DOHH2 (cell line): ENCODE data around the gene DKKL1.

Source experiments
- H3F3A ChIP-seq: fragments of 200-600 bp; sonication (generic), shearing (Covaris generic); 2 replicates; pipeline ENCODE4 v1.6.0; 2016; ENCODE audit warnings: antibody characterized with exemption, mild to moderate bottlenecking; ENCODE audit not compliant: control insufficient read depth, insufficient read depth
- H3K27ac ChIP-seq: fragments of 200-600 bp; sonication (generic); 2 replicates; pipeline ENCODE4 v1.5.1; 2014; ENCODE audit warnings: low read depth, mild to moderate bottlenecking, low read length, moderate library complexity
- H3K27me3 ChIP-seq: fragments of 200-600 bp; sonication (generic); 2 replicates; pipeline ENCODE4 v1.6.1; 2014; ENCODE audit warnings: mild to moderate bottlenecking, low read length, mixed read lengths; ENCODE audit not compliant: control insufficient read depth
- H3K36me3 ChIP-seq: fragments of 200-600 bp; sonication (generic); 2 replicates; pipeline ENCODE4 v1.6.1; 2014; ENCODE audit warnings: mild to moderate bottlenecking, low read length, moderate library complexity, mixed read lengths; ENCODE audit not compliant: control insufficient read depth
- H3K4me1 ChIP-seq: fragments of 200-600 bp; sonication (generic); 2 replicates; pipeline ENCODE4 v1.6.1; 2014; ENCODE audit warnings: mild to moderate bottlenecking, low read length, mixed read lengths; ENCODE audit not compliant: control insufficient read depth
- H3K4me2 ChIP-seq: fragments of 200-600 bp; sonication (generic); 2 replicates; pipeline ENCODE4 v1.6.0; 2014; ENCODE audit warnings: mild to moderate bottlenecking, low read length, moderate library complexity
- H3K4me3 ChIP-seq: fragments of 200-600 bp; sonication (generic); 2 replicates; pipeline ENCODE4 v1.5.1; 2014; ENCODE audit warnings: mild to moderate bottlenecking, low read length, mixed read lengths
- H3K79me2 ChIP-seq: fragments of 200-600 bp; sonication (generic); 2 replicates; pipeline ENCODE4 v1.6.1; 2014; ENCODE audit warnings: mild to moderate bottlenecking, low read length, mixed read lengths; ENCODE audit not compliant: control insufficient read depth
- H3K9me2 ChIP-seq: fragments of 200-600 bp; sonication (generic); replicated peaks from 2 replicates; pipeline ENCODE4 v1.6.1; 2014; ENCODE audit warnings: mild to moderate bottlenecking, low read length, mixed read lengths; ENCODE audit not compliant: control insufficient read depth
- H3K9me3 ChIP-seq: fragments of 200-600 bp; sonication (generic); 2 replicates; pipeline ENCODE4 v1.6.1; 2014; ENCODE audit warnings: antibody characterized with exemption, low read length, mixed read lengths; ENCODE audit not compliant: control insufficient read depth, insufficient read depth
- H4K20me1 ChIP-seq: fragments of 200-600 bp; sonication (generic); 2 replicates; pipeline ENCODE4 v1.6.0; 2014; ENCODE audit warnings: low read depth, mild to moderate bottlenecking, antibody characterized with exemption, low read length, moderate library complexity; ENCODE audit not compliant: control insufficient read depth, insufficient read depth
- CTCF ChIP-seq: fragments of 200-600 bp; sonication (generic); IDR thresholded peaks from one replicate; pipeline ENCODE4 v1.5.1; 2014; ENCODE audit warnings: antibody characterized with exemption, mild to moderate bottlenecking, low read depth, low read length; ENCODE audit not compliant: poor library complexity, severe bottlenecking
- EZH2phosphoT487 ChIP-seq: fragments of 200-600 bp; sonication (generic); IDR thresholded peaks from 2 replicates; pipeline ENCODE4 v1.6.1; 2017; ENCODE audit warnings: borderline replicate concordance, mild to moderate bottlenecking, antibody characterized with exemption, low read length, moderate library complexity, mixed read lengths

Gene DKKL1

GRCh38 chr19:49423985-49424303 lies 60.3 kb downstream of the DKKL1 start:
- no peak overlapping the region for H3K27ac ChIP-seq
- TF ChIP-seq EZH2phosphoT487 (no peak), CTCF (no peak)
- peaks cover 44% of the 10 kb centered on the region for H3K4me1 ChIP-seq
- peaks cover 83% of the 10 kb centered on the region for H3K27me3 ChIP-seq
- no peak overlapping the region for H3K4me3 ChIP-seq
- H4K20me1 ChIP-seq = no peaks in the 10 kb centered on the region
- no peaks in the 10 kb centered on the region for H3K36me3 ChIP-seq
- H3K9me2 ChIP-seq = no peaks in the 10 kb centered on the region
- H3F3A ChIP-seq = peaks cover 2% of the 10 kb centered on the region; the same call in 1 of the 2 replicates
- H3K9me3 ChIP-seq = no peaks in the 10 kb centered on the region
- H3K4me2 ChIP-seq = no peak overlapping the region
- H3K79me2 ChIP-seq = no peaks in the 10 kb centered on the region
